Measurements from ENCODE around the gene NAT9. TPM values are rescaled to one million over a fixed set of nuclear protein-coding genes. Genes with fewer than 3 reads are reported as not detected.

NAT9 gene
- total and polyA plus RNA-seq, 2 donors (not counting 3 experiments of a cell fraction or from before 2014, with no cell fraction given) = 39.3 to 44.8 TPM

DNA sequence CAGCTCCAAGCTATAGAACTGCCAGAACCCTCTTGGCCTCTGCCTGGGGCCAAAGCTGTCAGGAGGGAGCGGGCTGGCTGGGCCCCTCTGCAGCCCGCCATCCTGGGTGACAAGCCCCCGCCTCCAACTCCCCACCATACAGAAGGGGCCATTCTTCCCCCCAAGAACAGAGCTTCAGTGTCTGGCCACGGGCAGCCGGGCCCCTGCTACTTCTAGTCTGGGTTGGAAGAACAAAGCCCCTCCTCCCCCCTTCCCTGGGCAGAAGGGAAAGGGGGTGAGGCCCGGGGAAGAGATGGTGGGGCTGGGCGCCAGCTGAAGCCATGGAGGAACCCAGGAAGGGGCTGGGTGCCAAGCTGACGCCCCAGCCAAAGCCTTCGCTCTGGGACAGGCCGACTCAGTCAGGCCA is 9.0 kb downstream of the NAT9 start:
- dilution Hi-C loops (cut with MboI; ENCODE audit: extremely low pct_ligation_motif_present, low sequenced_read_pairs) = no loop called here
- BruUV-seq (replicated peaks) = no TSS peak
- FAIRE-seq = no peak
- intact Hi-C loops (cut with micrococcal nuclease) = no loop called here
- no peaks in the 10 kb centered on the region for H4K20me1 ChIP-seq (replicated peaks; ENCODE audit: control insufficient read depth, extremely low read depth, insufficient read depth, low read length)
- TF ChIP-seq EZH2 (IDR thresholded peaks at IDR 0.05; ENCODE audit: borderline replicate concordance, low read depth, low read length, severe bottlenecking) = no peak
- no peak for TF ChIP-seq GATA2 (IDR thresholded peaks at IDR 0.05; ENCODE audit: insufficient read depth, insufficient read length, low read depth, low read length)
- no peak for TF ChIP-seq FOS (IDR thresholded peaks at IDR 0.05; ENCODE audit: borderline replicate concordance, insufficient read depth, low read length)
- no peak for TF ChIP-seq MYC (IDR thresholded peaks at IDR 0.05; ENCODE audit: low read depth, low read length)
- TF ChIP-seq POLR2A (IDR thresholded peaks at IDR 0.05; ENCODE audit: low read depth, low read length) = no peak
- TF ChIP-seq, protein P1, sequence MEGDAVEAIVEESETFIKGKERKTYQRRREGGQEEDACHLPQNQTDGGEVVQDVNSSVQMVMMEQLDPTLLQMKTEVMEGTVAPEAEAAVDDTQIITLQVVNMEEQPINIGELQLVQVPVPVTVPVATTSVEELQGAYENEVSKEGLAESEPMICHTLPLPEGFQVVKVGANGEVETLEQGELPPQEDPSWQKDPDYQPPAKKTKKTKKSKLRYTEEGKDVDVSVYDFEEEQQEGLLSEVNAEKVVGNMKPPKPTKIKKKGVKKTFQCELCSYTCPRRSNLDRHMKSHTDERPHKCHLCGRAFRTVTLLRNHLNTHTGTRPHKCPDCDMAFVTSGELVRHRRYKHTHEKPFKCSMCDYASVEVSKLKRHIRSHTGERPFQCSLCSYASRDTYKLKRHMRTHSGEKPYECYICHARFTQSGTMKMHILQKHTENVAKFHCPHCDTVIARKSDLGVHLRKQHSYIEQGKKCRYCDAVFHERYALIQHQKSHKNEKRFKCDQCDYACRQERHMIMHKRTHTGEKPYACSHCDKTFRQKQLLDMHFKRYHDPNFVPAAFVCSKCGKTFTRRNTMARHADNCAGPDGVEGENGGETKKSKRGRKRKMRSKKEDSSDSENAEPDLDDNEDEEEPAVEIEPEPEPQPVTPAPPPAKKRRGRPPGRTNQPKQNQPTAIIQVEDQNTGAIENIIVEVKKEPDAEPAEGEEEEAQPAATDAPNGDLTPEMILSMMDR (IDR thresholded peaks at IDR 0.05; ENCODE audit: extremely low read depth in 1 of 2, insufficient read depth in 1 of 2, low read depth in 1 of 2, low read length in 2 of 2) = no peak
- TF ChIP-seq JUN (IDR thresholded peaks at IDR 0.05; ENCODE audit: borderline replicate concordance, insufficient read depth, insufficient read length, low read depth) = no peak
- TF ChIP-seq POLR2AphosphoS5 (IDR thresholded peaks at IDR 0.05; ENCODE audit: insufficient read depth, low read depth, low read length) = no peak
- TF ChIP-seq, protein P2, sequence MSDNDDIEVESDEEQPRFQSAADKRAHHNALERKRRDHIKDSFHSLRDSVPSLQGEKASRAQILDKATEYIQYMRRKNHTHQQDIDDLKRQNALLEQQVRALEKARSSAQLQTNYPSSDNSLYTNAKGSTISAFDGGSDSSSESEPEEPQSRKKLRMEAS (IDR thresholded peaks at IDR 0.05; ENCODE audit: insufficient read depth, insufficient read length) = no peak
- CTCF ChIA-PET = interaction anchor here (1.0 kb wide), 2 partner anchors 9 to 17 kb away, joined by 4 to 5 read pairs; partner anchors contain the start of gene NAT9
- H3K9me3 ChIP-seq (replicated peaks; ENCODE audit: control insufficient read depth, insufficient read depth, low read length) = no peaks in the 10 kb centered on the region
- no peaks in the 10 kb centered on the region for H3K27me3 ChIP-seq (ENCODE audit: control insufficient read depth in 2 of 2, insufficient read depth in 2 of 2, low read length in 2 of 2)
- H2AFZ ChIP-seq (ENCODE audit: low read depth, low read length) = no peak overlapping the region
- H3K79me2 ChIP-seq (ENCODE audit: control insufficient read depth, insufficient read depth, low read length) = no peaks in the 10 kb centered on the region
- DNase-seq (ENCODE audit: low read depth, low spot score) = no peak
- H3K4me1 ChIP-seq (ENCODE audit: control insufficient read depth, extremely low read depth, insufficient read depth, low read length) = no peaks in the 10 kb centered on the region
- H3K4me3 ChIP-seq (replicated peaks in 1 of 3; ENCODE audit: insufficient read depth in 1 of 3, low read depth in 1 of 3, low read length in 3 of 3) = no peak overlapping the region
- no peak overlapping the region for H3K4me2 ChIP-seq (ENCODE audit: insufficient read depth, low read length)
- H3K9me1 ChIP-seq (replicated peaks; ENCODE audit: control insufficient read depth, extremely low read depth, insufficient read depth, low read length) = no peaks in the 10 kb centered on the region
- H3K27ac ChIP-seq (ENCODE audit: insufficient read depth, low read depth, low read length) = no peak overlapping the region
- POLR2A ChIA-PET = no interaction called here
- no peak overlapping the region for H3K9ac ChIP-seq (replicated peaks; ENCODE audit: extremely low read depth, insufficient read depth, low read length)
- H3K36me3 ChIP-seq (ENCODE audit: control insufficient read depth in 2 of 2, extremely low read depth in 1 of 2, insufficient read depth in 2 of 2, low read length in 2 of 2) = peaks cover 3 to 19% of the 10 kb centered on the region in 2 experiments

Data from endothelial cell of umbilical vein (primary cell).